Calu3 (cell line): ENCODE measurements around the gene TTC32. TPM values are rescaled to one million over a fixed set of nuclear protein-coding genes. Genes with fewer than 3 reads are reported as not detected.
A peak's percentile ranks its signal among the peaks of the same experiment; 100 is the strongest.

Source experiments
- BruUV-seq: library from RNA; stranded (reverse); fragments of 400-500 nt; replicated peaks from 2 replicates; lab custom pipeline; 2021; lab: Mats Ljungman, UMichigan
- CTCF ChIA-PET: fragments of 300-600 bp; sonication (Branson Sonifier 250); formaldehyde crosslinking; loops from one replicate; lab custom pipeline; 2022; ENCODE audit warnings: antibody characterized with exemption; lab: Charles Lee
- DNase-seq: peaks from one replicate; pipeline ENCODE4 v3.0.0; 2022
- H3K27ac Mint-ChIP-seq: one replicate; pipeline ENCODE4 v1.8.0; 2022; ENCODE audit warnings: mixed read lengths; ENCODE audit not compliant: unreplicated experiment
- H3K27me3 Mint-ChIP-seq: one replicate; pipeline ENCODE4 v1.8.0; 2022; ENCODE audit warnings: mixed read lengths; ENCODE audit not compliant: unreplicated experiment
- H3K36me3 Mint-ChIP-seq: one replicate; pipeline ENCODE4 v1.8.0; 2022; ENCODE audit warnings: mild to moderate bottlenecking, moderate library complexity, mixed read lengths; ENCODE audit not compliant: insufficient read depth, unreplicated experiment
- H3K4me1 Mint-ChIP-seq: one replicate; pipeline ENCODE4 v1.8.0; 2022; ENCODE audit warnings: mild to moderate bottlenecking, low read depth, mixed read lengths; ENCODE audit not compliant: unreplicated experiment
- H3K4me3 Mint-ChIP-seq: one replicate; pipeline ENCODE4 v1.8.0; 2022; ENCODE audit warnings: mild to moderate bottlenecking, low read depth, moderate library complexity, mixed read lengths; ENCODE audit not compliant: unreplicated experiment
- H3K9me3 Mint-ChIP-seq: one replicate; pipeline ENCODE4 v1.8.0; 2022; ENCODE audit warnings: low read depth, mixed read lengths; ENCODE audit not compliant: unreplicated experiment
- CTCF ChIP-seq: fragments of 200-600 bp; IDR thresholded peaks from one replicate; pipeline ENCODE4 v1.8.0; 2022; ENCODE audit warnings: antibody characterized with exemption; ENCODE audit not compliant: unreplicated experiment
- intact Hi-C: fragments of 100-400 bp; cut with micrococcal nuclease; formaldehyde crosslinking; loops from one replicate; pipeline ENCODE4 v1.10.0; 2022; ENCODE audit not compliant: unreplicated experiment
- total RNA-seq: library from RNA; stranded (reverse); gene quantifications from 2 replicates; pipeline ENCODE4 v1.2.3, GENCODE V29; 2022

Gene TTC32
- total RNA-seq, 1 experiment from 2014 or later, result 13.6 TPM

- Mint-ChIP-seq H3K4me1 (no peaks in the 10 kb centered on the region), H3K27me3 (no peaks in the 10 kb centered on the region), H3K36me3 (peaks cover 28% of the 10 kb centered on the region), H3K9me3 (no peaks in the 10 kb centered on the region), H3K27ac (peak overlapping the region; percentile 95), H3K4me3 (peak overlapping the region; percentile 89)
- TSS peak; percentile 95 for BruUV-seq
- intact Hi-C loops, result no loop called here
- no peak for DNase-seq
- CTCF ChIA-PET, result no interaction called here
- no peak for TF ChIP-seq CTCF
Observed at GRCh38 chr2:19902216-19902740, 495 bp upstream of the TTC32 start.

- no peak for TF ChIP-seq CTCF
- Mint-ChIP-seq H3K27me3 (no peaks in the 10 kb centered on the region), H3K4me1 (no peaks in the 10 kb centered on the region), H3K4me3 (peak overlapping the region; percentile 89), H3K36me3 (peaks cover 28% of the 10 kb centered on the region), H3K9me3 (no peaks in the 10 kb centered on the region), H3K27ac (peak overlapping the region; percentile 95)
- intact Hi-C loops, result loop anchor here (1.0 kb wide), 1 partner anchor 32 kb away; no protein-coding TSS in a partner anchor
- CTCF ChIA-PET, result interaction anchor here (0.5 kb wide), 1 partner anchor 208 kb away, joined by 3 read pairs; no protein-coding TSS in a partner anchor
- DNase-seq, result no peak
- BruUV-seq, result no TSS peak
Observed at GRCh38 chr2:19900931-19901441, 797 bp downstream of the TTC32 start.

GRCh38 chr2:19899985-19900930, 1.5 kb downstream of the TTC32 start:
- Mint-ChIP-seq H3K36me3 (peaks cover 28% of the 10 kb centered on the region), H3K4me3 (peak overlapping the region; percentile 89), H3K27me3 (no peaks in the 10 kb centered on the region), H3K4me1 (no peaks in the 10 kb centered on the region), H3K27ac (peak overlapping the region; percentile 95), H3K9me3 (no peaks in the 10 kb centered on the region)
- no peak for TF ChIP-seq CTCF
- DNase-seq, result no peak
- TSS peak; percentile 42 for BruUV-seq
- CTCF ChIA-PET, result interaction anchor here (1.1 kb wide), 1 partner anchor 33 kb away, joined by 4 read pairs; no protein-coding TSS in a partner anchor
- intact Hi-C loops, result no loop called here

GRCh38 chr2:19898592-19899329, 3.0 kb downstream of the TTC32 start:
- no peaks in the 10 kb centered on the region for H3K27me3 Mint-ChIP-seq
- no peak for TF ChIP-seq CTCF
- DNase-seq, result no peak
- H3K36me3 Mint-ChIP-seq, result peaks cover 28% of the 10 kb centered on the region
- no peak overlapping the region for H3K27ac Mint-ChIP-seq
- no peaks in the 10 kb centered on the region for H3K4me1 Mint-ChIP-seq
- H3K4me3 Mint-ChIP-seq, result no peak overlapping the region
- H3K9me3 Mint-ChIP-seq, result no peaks in the 10 kb centered on the region
- CTCF ChIA-PET, result interaction anchor here (1.1 kb wide), 1 partner anchor 35 kb away, joined by 4 read pairs; no protein-coding TSS in a partner anchor
- no TSS peak for BruUV-seq
- intact Hi-C loops, result no loop called here
